ENCODE results near the gene FAM181A. TPM values are rescaled to one million over a fixed set of nuclear protein-coding genes. Genes with fewer than 3 reads are reported as not detected.

The FAM181A gene
- total and polyA plus RNA-seq, 10 of the 15 experiments (the other 5 are each of a cell fraction or from before 2014, with no cell fraction given): not detected

- BruUV-seq (replicated peaks): TSS peak; percentile 68
- Histone ChIP-seq H3K9ac (ENCODE audit: control insufficient read depth, insufficient read depth, low read length) (peak overlapping the region; percentile 61), H4K20me1 (ENCODE audit: control insufficient read depth, insufficient read depth) (no peaks in the 10 kb centered on the region), H3K79me2 (ENCODE audit: control insufficient read depth, insufficient read depth, low read length) (no peaks in the 10 kb centered on the region), H3K9me3 (replicated peaks; ENCODE audit: control insufficient read depth, insufficient read depth, low read length) (no peaks in the 10 kb centered on the region; the same call in 1 of the 3 replicates), H3K4me1 (ENCODE audit: control insufficient read depth, insufficient read depth, low read length) (peaks cover 92% of the 10 kb centered on the region), H3K4me2 (ENCODE audit: control insufficient read depth, insufficient read depth) (peak overlapping the region; percentile 91), H3K4me3 (peak overlapping the region; percentile 37; the same call in 1 of the 2 replicates), H2AFZ (ENCODE audit: control insufficient read depth, low read depth, low read length) (peak overlapping the region; percentile 52), H3K27me3 (replicated peaks in 1 of 2; ENCODE audit: control insufficient read depth in 2 of 2, insufficient read depth in 2 of 2, low read length in 1 of 2) (no peaks in the 10 kb centered on the region), H3K36me3 (ENCODE audit: control insufficient read depth in 2 of 2, insufficient read depth in 2 of 2, low read length in 1 of 2) (no peaks in the 10 kb centered on the region), H3K27ac (ENCODE audit: control insufficient read depth, insufficient read depth) (peak overlapping the region; percentile 85)
- RAD21 ChIA-PET (ENCODE audit: unreplicated experiment): interaction anchor here (1.0 to 16.9 kb wide), 12 partner anchors 9 to 41 kb away, joined by 3 to 324 read pairs (median 7); partner anchors contain the start of gene CCDC197
- 32% methylated on average over 9 of the region's 9 CpGs for WGBS (ENCODE audit: insufficient coverage, insufficient replicate concordance, low lambda C conversion rate, missing lambda C conversion rate)
- POLR2A ChIA-PET: interaction anchor here (1.1 to 6.4 kb wide), 9 partner anchors 8 to 31 kb away, joined by 3 to 128 read pairs (median 4); no protein-coding TSS in a partner anchor
- ATAC-seq (peak; percentile 66), DNase-seq (ENCODE audit: low read depth, low spot score) (no peak), FAIRE-seq (peak; percentile 7)
- intact Hi-C loops (cut with micrococcal nuclease; ENCODE audit: unreplicated experiment): loop anchor here (2.0 kb wide), 2 partner anchors 16 to 30 kb away; no protein-coding TSS in a partner anchor
- in situ Hi-C loops (cut with MboI): loop anchor here (10.0 to 25.0 kb wide), 3 partner anchors 1208 to 1692 kb away; partner anchors contain the start of gene SYNE3
- SMC1A ChIA-PET (ENCODE audit: uncharacterized antibody, unreplicated experiment): interaction anchor here (0.6 to 20.2 kb wide), 11 partner anchors 8 to 1510 kb away, joined by 3 to 409 read pairs (median 10); partner anchors contain the start of gene CCDC197
- CTCF ChIA-PET: interaction anchor here (1.0 to 20.8 kb wide), 16 partner anchors 9 to 167 kb away, joined by 3 to 399 read pairs (median 10); partner anchors contain the start of gene CCDC197
- TF ChIP-seq NKRF (conservative IDR thresholded peaks at IDR 0.05) (peak; percentile 8; the same call in 1 of the 2 replicates), SIN3A (IDR thresholded peaks at IDR 0.05; ENCODE audit: low read depth, low read length) (0 out of 2 replicates have a peak, but pooled peaks have one; percentile 26), EZH2 (IDR thresholded peaks at IDR 0.05; ENCODE audit: borderline replicate concordance, control insufficient read depth, low read depth, low read length) (no peak), ZNF687 (IDR thresholded peaks at IDR 0.05) (peak; percentile 26), RAD21 (IDR thresholded peaks at IDR 0.05; ENCODE audit: insufficient read depth, low read depth, low read length) (peak; percentile 65), USF2 (IDR thresholded peaks at IDR 0.05; ENCODE audit: borderline replicate concordance, low read depth, low read length) (peak; percentile 13; the same call in 1 of the 2 replicates), BRCA1 (IDR thresholded peaks at IDR 0.05; ENCODE audit: low read depth, low read length) (no peak), NR2C2 (IDR thresholded peaks at IDR 0.05; ENCODE audit: borderline replicate concordance, control insufficient read depth, insufficient read length, low read depth) (no peak), SMC3 (IDR thresholded peaks at IDR 0.05; ENCODE audit: borderline replicate concordance, low read length) (peak; percentile 79), ZNF592 (IDR thresholded peaks at IDR 0.05) (peak; percentile 64; the same call in 1 of the 2 replicates), TCF7 (IDR thresholded peaks at IDR 0.05; ENCODE audit: borderline replicate concordance) (0 out of 2 replicates have a peak, but pooled peaks have one; percentile 27)
These were observed 43.4 kb downstream of the FAM181A start for GRCh38 chr14:93970585-93970964.
